ENCODE measurements around the gene MTUS2. TPM values are rescaled to one million over a fixed set of nuclear protein-coding genes. Genes with fewer than 3 reads are reported as not detected.

Gene MTUS2
- total and polyA plus RNA-seq, 2 experiments from 2014 or later, result 0.27 to 0.38 TPM

GRCh38 chr13:29547153-29547552 is 727.0 kb downstream of the MTUS2 start:
- Mint-ChIP-seq H3K36me3 (ENCODE audit: low read depth) (peaks cover 73% of the 10 kb centered on the region), H3K27me3 (ENCODE audit: insufficient read depth, low read depth, poor library complexity) (peaks cover 7% of the 10 kb centered on the region), H3K27ac (peak overlapping the region; percentile 52; the same call in 1 of the 2 replicates), H3K9me3 (no peaks in the 10 kb centered on the region; the same call in 2 of the 3 replicates), H3K4me3 (no peak overlapping the region; the same call in 2 of the 3 replicates), H3K4me1 (peaks cover 62% of the 10 kb centered on the region)
- Histone ChIP-seq H3K36me3 (ENCODE audit: insufficient read depth) (peaks cover 20% of the 10 kb centered on the region), H4K20me1 (replicated peaks; ENCODE audit: insufficient read depth) (peaks cover 64% of the 10 kb centered on the region), H3K27ac (ENCODE audit: low read depth) (peak overlapping the region; percentile 39; the same call in 1 of the 2 replicates), H3F3A (replicated peaks; ENCODE audit: low read depth) (no peaks in the 10 kb centered on the region), H3K4me3 (no peak overlapping the region), H3K4me1 (ENCODE audit: insufficient read depth) (peaks cover 15% of the 10 kb centered on the region), H3K79me2 (replicated peaks; ENCODE audit: insufficient read depth) (peaks cover 100% of the 10 kb centered on the region), H3K4me2 (no peak overlapping the region), H2AFZ (no peak overlapping the region), H3K27me3 (ENCODE audit: insufficient read depth) (no peaks in the 10 kb centered on the region), H3K9me2 (ENCODE audit: insufficient read depth) (no peaks in the 10 kb centered on the region)
- ATAC-seq (no peak), DNase-seq (ENCODE audit: low spot score) (no peak)
- TF ChIP-seq STAT1 (IDR thresholded peaks at IDR 0.05; ENCODE audit: unreplicated experiment), result no peak
- TF ChIP-seq ZNF331 (CRISPR knock-in tag; IDR thresholded peaks at IDR 0.05; ENCODE audit: low read depth), result no peak
- no peak for TF ChIP-seq REST (IDR thresholded peaks at IDR 0.05; ENCODE audit: unreplicated experiment)
- TF ChIP-seq EZH2phosphoT487 (IDR thresholded peaks at IDR 0.05; ENCODE audit: unreplicated experiment), result no peak
- TF ChIP-seq EZH2 (IDR thresholded peaks at IDR 0.05; ENCODE audit: low read depth, unreplicated experiment), result no peak

GRCh38 chr13:29548722-29549121 is 728.6 kb downstream of the MTUS2 start:
- Mint-ChIP-seq H3K27ac (no peak overlapping the region), H3K36me3 (ENCODE audit: low read depth) (peaks cover 83% of the 10 kb centered on the region), H3K4me1 (peaks cover 51% of the 10 kb centered on the region), H3K9me3 (no peaks in the 10 kb centered on the region; the same call in 2 of the 3 replicates), H3K27me3 (ENCODE audit: insufficient read depth, low read depth, poor library complexity) (peaks cover 5% of the 10 kb centered on the region), H3K4me3 (no peak overlapping the region)
- Histone ChIP-seq H3K27ac (ENCODE audit: low read depth) (0 out of 2 replicates have a peak overlapping the region, but pooled peaks have one; percentile 19), H4K20me1 (replicated peaks; ENCODE audit: insufficient read depth) (peaks cover 74% of the 10 kb centered on the region), H3K4me2 (no peak overlapping the region), H3K79me2 (replicated peaks; ENCODE audit: insufficient read depth) (peaks cover 100% of the 10 kb centered on the region), H3F3A (replicated peaks; ENCODE audit: low read depth) (no peaks in the 10 kb centered on the region), H2AFZ (no peak overlapping the region), H3K36me3 (ENCODE audit: insufficient read depth) (peaks cover 30% of the 10 kb centered on the region), H3K4me1 (ENCODE audit: insufficient read depth) (peaks cover 15% of the 10 kb centered on the region), H3K9me2 (ENCODE audit: insufficient read depth) (no peaks in the 10 kb centered on the region), H3K27me3 (ENCODE audit: insufficient read depth) (no peaks in the 10 kb centered on the region), H3K4me3 (no peak overlapping the region)
- DNase-seq (ENCODE audit: low spot score) (no peak), ATAC-seq (no peak)
- TF ChIP-seq EZH2 (IDR thresholded peaks at IDR 0.05; ENCODE audit: low read depth, unreplicated experiment) (no peak), REST (IDR thresholded peaks at IDR 0.05; ENCODE audit: unreplicated experiment) (no peak), POLR2AphosphoS5 (IDR thresholded peaks at IDR 0.05; ENCODE audit: low read depth) (no peak), ETS1 (IDR thresholded peaks at IDR 0.05) (no peak)
